GM13976 (cell line): Measurements from ENCODE around the gene PACS2.

Experiments used
- DNase-seq: peaks from one replicate; pipeline ENCODE4 v3.0.0; 2012; ENCODE audit warnings: low spot score
- CTCF ChIP-seq: IDR thresholded peaks from 2 replicates; pipeline ENCODE4 v1.5.1; 2012; ENCODE audit warnings: borderline replicate concordance, mild to moderate bottlenecking; ENCODE audit not compliant: insufficient read depth; ENCODE audit errors: extremely low read depth, missing control alignments, control extremely low read depth
- in situ Hi-C: fragments of 300-500 bp; cut with MboI; formaldehyde crosslinking; loops from one replicate; pipeline ENCODE4 v1.12.0; 2022; ENCODE audit warnings: low sequenced_read_pairs, mixed read lengths, inconsistent platforms; ENCODE audit not compliant: unreplicated experiment

PACS2 gene

GRCh38 chr14:105444859-105445258, 130.3 kb downstream of the PACS2 start:
- TF ChIP-seq CTCF = no peak
- no peak for DNase-seq
- in situ Hi-C loops = no loop called here

GRCh38 chr14:105445290-105445689, 130.7 kb downstream of the PACS2 start:
- TF ChIP-seq CTCF = no peak
- no peak for DNase-seq
- in situ Hi-C loops = no loop called here

- no peak for TF ChIP-seq CTCF
- in situ Hi-C loops = no loop called here
- no peak for DNase-seq
Observed at GRCh38 chr14:105445901-105446845, 131.6 kb downstream of the PACS2 start.

- TF ChIP-seq CTCF = no peak
- in situ Hi-C loops = no loop called here
- no peak for DNase-seq
Observed at GRCh38 chr14:105446971-105447370, 132.4 kb downstream of the PACS2 start.
